Renal cortical epithelial cell (primary cell): Measurements from ENCODE around the gene PCNA. TPM values are rescaled to one million over a fixed set of nuclear protein-coding genes. Genes with fewer than 3 reads are reported as not detected.
"Not testable (repeated sequence)": the region's sequence is repeated elsewhere in the genome, so short reads cannot be mapped to it uniquely, and the experiment has no call there.

Experiments used
- DNase-seq: peaks from one replicate; pipeline ENCODE4 v3.0.0-alpha.2; 2011; ENCODE audit warnings: low read depth
- total RNA-seq: library from RNA; depleted of rRNA; stranded (reverse); fragments of >200 nt; gene quantifications from 2 replicates; pipeline ENCODE4 v1.2.3, GENCODE V29; 2014

The PCNA gene
- total RNA-seq, 1 donor from 2014 or later: 126 TPM

- not testable (repeated sequence) for DNase-seq
These were observed 20.7 kb downstream of the PCNA start for GRCh38 chr20:5099009-5099408.

DNA sequence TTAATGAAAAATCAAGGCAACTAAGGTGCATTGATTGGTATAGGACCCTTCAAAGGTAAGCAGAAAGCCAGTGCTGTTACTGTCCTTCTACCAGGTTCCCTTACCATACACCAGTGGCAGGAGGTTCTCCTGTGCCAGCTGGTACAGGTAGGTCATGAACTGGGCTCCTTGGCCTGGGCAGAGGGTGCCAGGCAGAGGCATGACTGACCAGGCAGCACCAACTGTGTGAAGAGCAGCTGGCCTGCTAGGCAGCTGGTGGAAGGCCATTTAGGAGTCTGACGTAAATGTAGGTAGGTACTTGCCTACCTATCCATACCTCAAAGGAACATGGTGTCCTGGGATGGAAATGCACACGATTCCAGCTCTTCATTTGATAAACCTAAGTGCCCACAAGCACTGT, 23.3 kb downstream of the PCNA start:
- no peak for DNase-seq

GRCh38 chr20:5095931-5096330, 23.8 kb downstream of the PCNA start:
- DNase-seq: no peak

DNA sequence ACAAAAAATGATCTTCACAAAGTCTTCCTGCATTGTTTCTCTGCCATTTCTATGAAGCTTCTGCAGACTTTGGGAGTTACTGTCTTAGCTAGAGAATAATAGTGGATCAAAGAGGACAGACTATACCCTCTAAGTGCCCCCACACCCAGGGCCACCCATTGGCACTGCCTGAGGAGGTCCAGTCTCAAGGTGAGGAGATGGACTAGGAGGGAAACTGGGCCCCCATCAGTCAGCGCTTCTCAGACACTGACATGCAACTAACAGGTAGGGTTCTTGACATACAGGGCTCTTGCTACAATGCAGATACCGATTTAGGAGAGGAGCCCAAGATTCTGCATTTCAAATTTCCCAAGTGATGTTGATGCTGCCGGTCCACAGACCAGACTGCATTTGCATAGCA, 24.3 kb downstream of the PCNA start:
- DNase-seq: no peak

DNA sequence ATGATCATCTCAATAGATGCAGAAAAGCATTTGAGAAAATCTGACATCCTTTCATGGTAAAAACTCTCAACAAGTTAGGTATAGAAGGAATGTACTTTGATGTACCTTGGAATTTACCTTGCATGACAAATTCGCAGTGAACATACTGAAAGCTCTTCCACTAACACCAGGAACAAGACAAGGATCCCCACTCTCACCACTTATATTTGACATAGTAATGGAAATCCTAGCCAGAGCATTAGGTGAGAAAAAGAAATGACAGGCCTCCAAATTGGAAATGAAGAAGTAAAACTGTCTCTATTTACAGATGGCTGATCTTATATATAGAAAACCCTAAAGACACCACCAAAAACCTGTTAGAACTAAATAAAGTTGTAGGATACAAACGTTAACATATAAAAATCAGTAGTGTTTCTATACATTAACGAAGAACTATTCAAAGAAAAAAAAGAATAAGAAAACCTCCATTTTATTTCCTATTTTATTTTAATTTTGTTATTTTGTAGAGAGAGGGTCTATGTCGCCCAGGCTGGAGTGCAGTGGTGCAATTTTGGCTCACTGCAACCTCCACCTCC, 26.9 kb downstream of the PCNA start:
- no peak for DNase-seq

DNA sequence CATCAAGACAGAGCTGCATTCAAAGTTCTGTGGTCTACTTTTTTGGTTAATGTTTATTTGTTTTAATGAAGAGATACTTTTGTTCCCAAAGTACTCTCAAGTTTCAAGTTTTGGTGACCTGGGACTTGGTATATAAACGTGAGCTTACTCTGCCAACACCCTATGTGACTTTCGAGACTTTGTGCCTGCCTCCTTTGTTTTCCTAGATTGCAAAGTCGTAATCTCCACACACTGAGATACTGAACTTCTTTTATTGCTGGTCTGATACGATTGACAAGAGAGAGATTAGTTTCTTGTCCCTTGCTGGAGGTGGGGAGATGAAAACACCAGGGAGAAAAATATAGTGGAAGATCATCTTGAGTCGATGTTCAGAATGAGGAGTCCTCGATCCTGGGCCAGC, 27.9 kb downstream of the PCNA start:
- no peak for DNase-seq

DNA sequence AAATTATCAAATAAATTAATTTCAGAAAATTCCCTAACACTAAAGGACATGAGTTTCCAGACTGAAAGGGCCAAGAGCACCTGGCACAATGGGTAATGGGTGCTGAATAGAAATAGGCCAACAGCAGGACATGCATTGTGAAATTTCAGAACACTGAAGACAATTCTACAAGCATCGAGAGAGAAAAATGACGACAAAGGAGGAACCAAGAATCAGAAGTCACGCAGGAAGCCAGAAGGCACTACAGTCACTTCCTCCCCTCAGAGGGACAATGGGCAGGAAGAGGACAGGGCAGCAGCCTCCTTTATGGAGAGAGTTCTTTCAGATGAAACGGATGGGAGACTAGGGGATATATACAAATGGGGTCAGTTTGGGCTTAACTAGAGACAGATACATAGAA, 29.6 kb downstream of the PCNA start:
- no peak for DNase-seq

DNA sequence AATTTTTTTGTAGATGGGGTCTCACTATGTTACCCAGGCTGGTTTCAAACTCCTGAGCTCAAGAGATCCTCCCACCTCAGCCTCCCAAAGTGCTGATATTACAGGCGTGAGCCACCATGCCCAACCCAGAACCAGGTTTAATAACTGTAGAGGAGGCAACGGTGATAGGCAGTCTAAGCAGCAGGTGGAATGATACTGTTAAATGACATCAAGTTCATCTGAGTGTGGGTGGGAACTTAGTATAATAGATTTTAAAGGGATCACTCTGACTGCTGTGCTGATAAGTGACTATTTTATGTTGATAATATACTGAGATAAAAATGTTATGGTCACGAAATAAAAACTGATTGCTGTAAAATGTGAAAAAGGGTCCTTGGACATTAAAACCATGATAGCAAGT, 31.1 kb downstream of the PCNA start:
- DNase-seq: no peak

GRCh38 chr20:5085380-5085779, 34.4 kb downstream of the PCNA start:
- DNase-seq: no peak

DNA sequence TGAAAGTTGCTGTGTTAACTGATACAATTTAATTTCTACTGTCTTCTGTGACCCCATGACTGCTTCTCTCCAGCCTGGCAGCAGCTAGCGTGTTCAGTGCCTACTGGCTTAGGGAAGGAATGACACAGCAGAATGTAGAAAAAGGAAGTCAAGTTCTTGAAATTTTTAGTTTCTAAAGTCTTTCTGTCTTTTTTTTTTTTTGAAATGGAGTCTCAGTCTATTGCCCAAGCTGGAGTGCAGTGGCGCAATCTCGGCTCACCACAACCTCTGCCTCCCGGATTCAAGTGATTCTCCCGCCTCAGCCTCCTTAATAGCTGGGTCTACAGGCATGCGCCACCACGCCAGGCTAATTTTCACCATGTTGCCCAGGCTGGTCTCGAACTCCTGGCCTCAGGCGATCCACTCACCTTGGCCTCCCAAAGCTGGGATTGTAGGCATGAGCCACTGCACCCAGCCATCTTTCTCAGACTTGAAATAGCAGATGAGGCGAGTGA, 39.3 kb downstream of the PCNA start:
- peak; percentile 75 for DNase-seq

GRCh38 chr20:5078399-5078958, 41.3 kb downstream of the PCNA start:
- DNase-seq: no peak

- DNase-seq: no peak
These were observed 41.9 kb downstream of the PCNA start for GRCh38 chr20:5077761-5078387.

DNA sequence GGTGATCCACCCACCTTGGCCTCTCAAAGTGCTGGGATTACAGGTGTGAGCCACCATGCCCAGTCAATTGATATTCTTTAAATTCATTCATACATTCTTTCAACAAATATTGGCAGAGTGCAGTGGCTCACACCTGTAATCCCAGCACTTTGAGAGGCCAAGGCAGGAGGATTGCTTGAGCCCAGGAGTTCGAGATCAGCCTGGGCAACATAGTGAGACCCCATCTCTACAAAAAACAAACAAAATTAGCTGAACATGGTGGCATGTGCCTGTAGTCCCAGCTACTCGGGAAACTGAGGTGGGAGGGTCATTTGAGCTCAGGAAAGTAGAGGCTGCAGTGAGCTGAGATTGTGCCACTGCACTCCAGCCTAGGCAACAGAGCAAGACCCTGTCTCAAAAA, 42.8 kb downstream of the PCNA start:
- not testable (repeated sequence) for DNase-seq

DNA sequence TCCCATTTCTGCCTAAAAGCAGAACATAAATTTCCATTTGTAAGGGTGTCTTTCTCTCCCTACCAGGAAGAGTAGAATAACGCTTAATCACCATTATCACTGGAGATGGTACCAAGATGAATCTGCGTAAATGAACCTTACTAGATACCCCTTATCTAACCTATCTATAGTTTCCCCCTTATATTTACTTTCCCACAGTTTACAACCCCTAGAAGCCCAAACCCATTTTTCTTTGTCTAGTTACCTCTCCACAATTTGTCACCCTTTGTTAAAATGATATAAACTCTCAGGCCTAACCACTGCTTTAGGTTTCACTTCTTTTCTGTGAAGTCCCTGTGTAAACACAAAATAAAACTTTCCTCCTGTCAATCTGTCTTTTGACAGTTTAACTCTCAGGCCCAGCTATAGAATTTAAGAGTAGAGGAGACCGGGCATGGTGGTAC, 45.5 kb downstream of the PCNA start:
- no peak for DNase-seq

DNA sequence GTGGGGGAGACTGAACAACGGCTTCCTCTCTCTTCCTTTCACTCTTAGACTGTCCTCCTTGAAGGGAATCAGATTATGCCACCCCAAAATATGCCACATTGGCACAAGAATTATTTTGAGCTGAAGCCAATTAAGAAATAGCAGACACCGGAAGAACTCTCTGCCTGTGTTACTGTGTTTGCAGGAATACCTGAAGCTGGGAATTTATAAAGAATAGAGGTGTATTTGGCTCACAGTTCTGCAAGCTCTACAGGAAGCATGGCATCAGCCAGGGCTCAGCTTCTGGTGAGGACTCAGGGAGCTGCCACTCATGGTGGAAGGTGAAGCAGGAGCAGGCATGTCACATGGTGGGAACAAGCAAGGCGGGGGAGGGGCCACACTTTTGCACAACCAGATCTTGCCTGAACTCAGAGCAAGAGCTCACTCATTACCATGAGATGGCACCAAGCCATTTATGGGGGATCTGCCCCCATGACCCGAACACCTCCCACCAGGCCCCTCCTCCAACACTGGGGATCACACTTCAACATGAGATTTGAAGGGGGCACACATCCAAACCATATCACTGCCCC, 46.0 kb downstream of the PCNA start:
- DNase-seq: no peak

GRCh38 chr20:5072756-5073659, 46.8 kb downstream of the PCNA start:
- peak; percentile 78 for DNase-seq

GRCh38 chr20:5071942-5072341, 47.8 kb downstream of the PCNA start:
- DNase-seq: not testable (repeated sequence)

DNA sequence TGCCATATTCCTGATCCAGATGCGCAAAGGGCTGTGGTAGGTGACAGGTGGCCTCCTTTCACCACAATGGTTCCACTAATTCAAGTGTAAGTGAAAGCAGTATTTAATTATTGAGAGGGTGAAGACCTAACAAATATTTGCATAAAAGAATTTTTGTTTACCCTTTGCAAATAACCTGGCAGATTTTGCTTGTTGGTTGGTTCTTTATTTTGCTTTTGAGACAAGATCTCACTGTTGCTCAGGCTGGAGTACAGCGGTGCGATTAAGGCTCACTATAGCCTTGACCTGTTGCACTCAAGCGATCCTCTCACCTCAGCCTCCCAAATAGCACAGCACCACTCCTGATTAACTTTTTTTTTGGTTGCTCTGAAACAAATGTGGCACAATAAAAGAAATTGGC, 49.2 kb downstream of the PCNA start:
- DNase-seq: no peak

DNA sequence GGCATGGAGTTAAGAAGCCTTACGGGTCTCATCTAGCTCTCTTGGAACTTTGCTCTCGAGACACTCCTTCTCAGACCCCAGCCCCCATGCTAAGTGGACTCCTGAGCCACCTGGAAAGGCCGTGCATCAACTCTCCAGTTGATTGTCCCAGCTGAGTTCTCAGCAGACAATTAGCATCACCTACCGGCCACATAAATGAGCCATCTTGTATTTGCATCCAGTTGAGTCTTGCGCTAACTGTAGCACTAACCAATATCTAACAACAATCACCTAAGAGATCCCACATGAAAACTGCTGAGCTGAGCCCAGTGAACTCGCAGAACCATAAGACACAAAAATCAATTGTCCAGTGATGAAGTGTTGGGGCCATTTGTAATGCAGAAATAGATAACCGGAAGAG, 49.7 kb downstream of the PCNA start:
- no peak for DNase-seq

GRCh38 chr20:5069141-5069806, 50.5 kb downstream of the PCNA start:
- DNase-seq: no peak

DNA sequence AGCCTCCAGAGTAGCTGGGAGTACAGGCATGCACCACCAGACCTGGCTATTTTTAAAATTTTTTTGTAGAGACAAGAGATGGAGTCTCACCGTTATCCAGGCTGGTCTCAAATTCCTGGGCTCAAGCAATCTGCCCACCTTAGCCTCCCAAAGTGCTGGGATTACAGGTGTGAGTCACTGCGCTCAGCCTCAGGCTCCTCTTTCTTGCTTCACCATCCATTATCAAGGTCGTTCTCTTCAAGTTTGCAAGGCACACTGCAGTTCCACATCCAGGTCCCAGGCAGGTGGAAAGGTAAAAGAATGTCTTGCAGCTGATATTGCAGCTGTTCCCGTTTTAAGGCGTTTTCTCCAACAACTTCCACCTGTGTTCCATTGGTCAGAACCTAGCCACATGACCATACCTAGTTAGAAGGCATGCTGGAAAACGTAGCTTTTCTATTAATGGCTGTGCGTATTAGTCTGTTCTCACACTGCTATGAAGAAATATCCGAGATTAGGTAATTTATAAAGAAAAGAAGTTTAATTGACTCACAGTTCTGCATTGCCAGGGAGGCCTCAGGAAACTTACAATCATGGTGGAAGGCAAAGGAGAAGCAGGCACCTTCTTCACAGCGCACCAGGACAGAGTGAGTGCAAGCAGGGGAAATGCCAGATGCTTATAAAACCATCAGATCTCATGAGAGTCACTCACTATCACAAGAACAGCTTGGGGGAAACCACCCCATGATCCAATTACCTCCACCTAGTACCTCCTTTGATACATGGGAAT, 51.7 kb downstream of the PCNA start:
- no peak for DNase-seq
